SK-N-SH treated with all-trans-retinoic acid at 6 μM for 48 hours (cell line): ENCODE measurements around the gene MFSD6.

Source experiments
- ATAC-seq: fragments of 200-7000 bp; cut with Tn5 transposase; 3 replicates; pipeline ENCODE4 v1.9.1; 2020; ENCODE audit warnings: mild to moderate bottlenecking, moderate library complexity
- ARNTL ChIP-seq: fragments of 450-650 bp; formaldehyde crosslinking; IDR thresholded peaks from 2 replicates; pipeline ENCODE4 v1.5.0; 2020; ENCODE audit warnings: low read depth, mild to moderate bottlenecking, moderate library complexity, borderline replicate concordance
- BACH2 ChIP-seq: fragments of 250-450 bp; sonication (Bioruptor Pico); IDR thresholded peaks from 2 replicates; pipeline ENCODE4 v1.9.0; 2021; ENCODE audit warnings: mild to moderate bottlenecking, borderline replicate concordance
- CSDC2 ChIP-seq: fragments of 250-450 bp; sonication (Bioruptor Pico); IDR thresholded peaks from 2 replicates; pipeline ENCODE4 v1.5.0; 2020; ENCODE audit warnings: mild to moderate bottlenecking, moderate library complexity
- GLIS3 ChIP-seq: fragments of 250-450 bp; sonication (Bioruptor Pico); IDR thresholded peaks from 2 replicates; pipeline ENCODE4 v1.5.0; 2020; ENCODE audit warnings: mild to moderate bottlenecking, moderate library complexity
- ISL1 ChIP-seq: fragments of 250-450 bp; sonication (Bioruptor Pico); IDR thresholded peaks from 2 replicates; pipeline ENCODE4 v2.1.2; 2022; ENCODE audit warnings: mild to moderate bottlenecking, moderate library complexity
- OSR1 ChIP-seq: fragments of 250-450 bp; sonication (Bioruptor Pico); IDR thresholded peaks from 2 replicates; pipeline ENCODE4 v1.8.0; 2022; ENCODE audit warnings: moderate library complexity, mild to moderate bottlenecking, inconsistent platforms
- PPARA ChIP-seq: fragments of 250-450 bp; sonication (Bioruptor Pico); IDR thresholded peaks from 2 replicates; pipeline ENCODE4 v1.5.0; 2020; ENCODE audit warnings: mild to moderate bottlenecking, borderline replicate concordance
- RARB ChIP-seq: fragments of 250-450 bp; sonication (Bioruptor Pico); IDR thresholded peaks from 2 replicates; pipeline ENCODE4 v1.8.0; 2021; ENCODE audit warnings: mild to moderate bottlenecking, moderate library complexity
- TCF4 ChIP-seq: fragments of 250-450 bp; sonication (Bioruptor Pico); IDR thresholded peaks from 2 replicates; pipeline ENCODE4 v1.8.0; 2021; ENCODE audit warnings: mild to moderate bottlenecking, moderate library complexity, borderline replicate concordance
- TOX ChIP-seq: fragments of 250-450 bp; sonication (Bioruptor Pico); IDR thresholded peaks from 2 replicates; pipeline ENCODE4 v1.8.0; 2021; ENCODE audit warnings: mild to moderate bottlenecking, moderate library complexity, borderline replicate concordance
- ZFP3 ChIP-seq: fragments of 250-450 bp; sonication (Bioruptor Pico); IDR thresholded peaks from 2 replicates; pipeline ENCODE4 v1.5.0; 2020; ENCODE audit warnings: mild to moderate bottlenecking, moderate library complexity
- ZFP30 ChIP-seq: fragments of 450-650 bp; formaldehyde crosslinking; IDR thresholded peaks from 2 replicates; pipeline ENCODE4 v1.5.0; 2022; ENCODE audit warnings: mild to moderate bottlenecking, moderate library complexity
- ZNF565 ChIP-seq: fragments of 450-650 bp; formaldehyde crosslinking; conservative IDR thresholded peaks from 2 replicates; pipeline ENCODE4 v1.5.0; 2020; ENCODE audit warnings: low read depth, mild to moderate bottlenecking, moderate library complexity
- ZNF70 ChIP-seq: fragments of 450-650 bp; formaldehyde crosslinking; IDR thresholded peaks from 2 replicates; pipeline ENCODE4 v1.5.0; 2020; ENCODE audit warnings: mild to moderate bottlenecking, moderate library complexity
- TF ChIP-seq, protein P1 (sequence below): fragments of 250-450 bp; sonication (Bioruptor Pico); IDR thresholded peaks from 2 replicates; pipeline ENCODE4 v1.5.0; 2020; ENCODE audit warnings: mild to moderate bottlenecking, moderate library complexity
- TF ChIP-seq, protein P2 (sequence below): fragments of 250-450 bp; sonication (Bioruptor Pico); IDR thresholded peaks from 2 replicates; pipeline ENCODE4 v1.8.0; 2021; ENCODE audit warnings: low read depth, mild to moderate bottlenecking, moderate library complexity, borderline replicate concordance
- TF ChIP-seq, protein P3 (sequence below): fragments of 250-450 bp; sonication (Bioruptor Pico); IDR thresholded peaks from 2 replicates; pipeline ENCODE4 v1.5.1; 2021; ENCODE audit warnings: mild to moderate bottlenecking, moderate library complexity
- TF ChIP-seq, protein P4 (sequence below): fragments of 250-450 bp; sonication (Bioruptor Pico); IDR thresholded peaks from 2 replicates; pipeline ENCODE4 v1.5.1; 2020; ENCODE audit warnings: low read depth, mild to moderate bottlenecking, moderate library complexity
- TF ChIP-seq, protein P5 (sequence below): fragments of 250-450 bp; sonication (Bioruptor Pico); IDR thresholded peaks from 2 replicates; pipeline ENCODE4 v1.8.0; 2020; ENCODE audit warnings: mild to moderate bottlenecking, moderate library complexity, borderline replicate concordance

The MFSD6 gene

DNA sequence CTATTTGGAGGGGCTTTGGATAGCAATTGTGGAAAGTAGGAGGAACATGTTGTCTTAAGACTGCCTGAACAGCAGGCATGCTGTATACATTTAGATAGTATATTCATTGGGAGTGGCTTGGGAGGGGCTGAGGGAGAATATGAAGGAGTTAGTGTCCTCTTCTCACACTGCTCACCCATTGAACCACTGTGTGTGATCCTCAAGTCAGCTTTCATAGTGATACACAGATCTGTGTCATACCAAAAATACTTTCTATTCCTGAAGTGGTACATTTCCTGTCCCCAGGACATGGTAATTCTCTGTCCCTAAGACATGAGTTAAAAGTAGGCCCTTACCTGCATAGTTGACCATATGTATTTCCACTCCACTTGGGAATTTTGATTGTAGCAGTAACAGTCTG is 116.8 kb downstream of the MFSD6 start (continued):
- TF ChIP-seq, protein P1, sequence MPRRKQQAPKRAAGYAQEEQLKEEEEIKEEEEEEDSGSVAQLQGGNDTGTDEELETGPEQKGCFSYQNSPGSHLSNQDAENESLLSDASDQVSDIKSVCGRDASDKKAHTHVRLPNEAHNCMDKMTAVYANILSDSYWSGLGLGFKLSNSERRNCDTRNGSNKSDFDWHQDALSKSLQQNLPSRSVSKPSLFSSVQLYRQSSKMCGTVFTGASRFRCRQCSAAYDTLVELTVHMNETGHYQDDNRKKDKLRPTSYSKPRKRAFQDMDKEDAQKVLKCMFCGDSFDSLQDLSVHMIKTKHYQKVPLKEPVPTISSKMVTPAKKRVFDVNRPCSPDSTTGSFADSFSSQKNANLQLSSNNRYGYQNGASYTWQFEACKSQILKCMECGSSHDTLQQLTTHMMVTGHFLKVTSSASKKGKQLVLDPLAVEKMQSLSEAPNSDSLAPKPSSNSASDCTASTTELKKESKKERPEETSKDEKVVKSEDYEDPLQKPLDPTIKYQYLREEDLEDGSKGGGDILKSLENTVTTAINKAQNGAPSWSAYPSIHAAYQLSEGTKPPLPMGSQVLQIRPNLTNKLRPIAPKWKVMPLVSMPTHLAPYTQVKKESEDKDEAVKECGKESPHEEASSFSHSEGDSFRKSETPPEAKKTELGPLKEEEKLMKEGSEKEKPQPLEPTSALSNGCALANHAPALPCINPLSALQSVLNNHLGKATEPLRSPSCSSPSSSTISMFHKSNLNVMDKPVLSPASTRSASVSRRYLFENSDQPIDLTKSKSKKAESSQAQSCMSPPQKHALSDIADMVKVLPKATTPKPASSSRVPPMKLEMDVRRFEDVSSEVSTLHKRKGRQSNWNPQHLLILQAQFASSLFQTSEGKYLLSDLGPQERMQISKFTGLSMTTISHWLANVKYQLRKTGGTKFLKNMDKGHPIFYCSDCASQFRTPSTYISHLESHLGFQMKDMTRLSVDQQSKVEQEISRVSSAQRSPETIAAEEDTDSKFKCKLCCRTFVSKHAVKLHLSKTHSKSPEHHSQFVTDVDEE, result no peak
- TF ChIP-seq RARB (CRISPR knock-in tag), result no peak

DNA sequence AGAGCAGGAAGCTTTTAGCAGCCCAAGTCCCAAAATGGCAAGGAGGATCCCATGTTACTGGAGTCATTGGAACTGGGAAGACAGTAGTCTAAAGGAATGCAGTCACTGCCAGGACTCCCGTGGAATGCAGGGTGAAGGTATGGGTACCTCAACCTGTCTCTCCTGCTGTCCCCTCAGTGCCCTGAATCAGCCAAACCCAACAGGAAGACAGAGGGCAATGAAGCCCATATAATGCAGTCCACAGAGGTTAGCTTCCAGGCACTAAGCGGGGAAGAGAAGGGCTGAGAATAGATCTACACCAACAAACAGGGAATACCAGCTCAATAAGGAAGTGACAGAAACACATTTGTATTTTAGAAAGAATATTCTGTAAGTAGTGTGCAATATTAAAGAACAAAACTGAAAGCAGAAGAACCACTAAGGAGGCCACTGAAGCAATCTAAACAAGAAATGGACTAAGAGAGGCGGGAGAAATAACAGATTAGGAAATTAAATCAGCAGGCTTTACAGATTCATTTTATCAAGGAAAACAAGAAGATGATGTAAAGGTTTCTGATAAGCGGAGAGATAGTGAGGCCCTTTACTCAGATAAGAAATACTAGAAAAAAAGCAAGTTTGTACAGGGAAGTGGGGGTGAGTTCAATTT is 118.1 kb downstream of the MFSD6 start:
- ATAC-seq, result no peak
- TF ChIP-seq CSDC2 (CRISPR knock-in tag) (no peak), RARB (CRISPR knock-in tag) (no peak), OSR1 (CRISPR knock-in tag) (no peak), ZNF565 (CRISPR knock-in tag) (no peak), ZNF70 (CRISPR knock-in tag) (no peak), TOX (no peak), ARNTL (no peak), BACH2 (CRISPR knock-in tag) (no peak)
- TF ChIP-seq, protein P2, sequence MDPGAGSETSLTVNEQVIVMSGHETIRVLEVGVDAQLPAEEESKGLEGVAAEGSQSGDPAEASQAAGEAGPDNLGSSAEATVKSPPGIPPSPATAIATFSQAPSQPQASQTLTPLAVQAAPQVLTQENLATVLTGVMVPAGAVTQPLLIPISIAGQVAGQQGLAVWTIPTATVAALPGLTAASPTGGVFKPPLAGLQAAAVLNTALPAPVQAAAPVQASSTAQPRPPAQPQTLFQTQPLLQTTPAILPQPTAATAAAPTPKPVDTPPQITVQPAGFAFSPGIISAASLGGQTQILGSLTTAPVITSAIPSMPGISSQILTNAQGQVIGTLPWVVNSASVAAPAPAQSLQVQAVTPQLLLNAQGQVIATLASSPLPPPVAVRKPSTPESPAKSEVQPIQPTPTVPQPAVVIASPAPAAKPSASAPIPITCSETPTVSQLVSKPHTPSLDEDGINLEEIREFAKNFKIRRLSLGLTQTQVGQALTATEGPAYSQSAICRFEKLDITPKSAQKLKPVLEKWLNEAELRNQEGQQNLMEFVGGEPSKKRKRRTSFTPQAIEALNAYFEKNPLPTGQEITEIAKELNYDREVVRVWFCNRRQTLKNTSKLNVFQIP (CRISPR knock-in tag), result no peak
- TF ChIP-seq, protein P3, sequence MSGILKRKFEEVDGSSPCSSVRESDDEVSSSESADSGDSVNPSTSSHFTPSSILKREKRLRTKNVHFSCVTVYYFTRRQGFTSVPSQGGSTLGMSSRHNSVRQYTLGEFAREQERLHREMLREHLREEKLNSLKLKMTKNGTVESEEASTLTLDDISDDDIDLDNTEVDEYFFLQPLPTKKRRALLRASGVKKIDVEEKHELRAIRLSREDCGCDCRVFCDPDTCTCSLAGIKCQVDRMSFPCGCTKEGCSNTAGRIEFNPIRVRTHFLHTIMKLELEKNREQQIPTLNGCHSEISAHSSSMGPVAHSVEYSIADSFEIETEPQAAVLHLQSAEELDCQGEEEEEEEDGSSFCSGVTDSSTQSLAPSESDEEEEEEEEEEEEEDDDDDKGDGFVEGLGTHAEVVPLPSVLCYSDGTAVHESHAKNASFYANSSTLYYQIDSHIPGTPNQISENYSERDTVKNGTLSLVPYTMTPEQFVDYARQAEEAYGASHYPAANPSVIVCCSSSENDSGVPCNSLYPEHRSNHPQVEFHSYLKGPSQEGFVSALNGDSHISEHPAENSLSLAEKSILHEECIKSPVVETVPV (CRISPR knock-in tag), result no peak
- TF ChIP-seq, protein P4, sequence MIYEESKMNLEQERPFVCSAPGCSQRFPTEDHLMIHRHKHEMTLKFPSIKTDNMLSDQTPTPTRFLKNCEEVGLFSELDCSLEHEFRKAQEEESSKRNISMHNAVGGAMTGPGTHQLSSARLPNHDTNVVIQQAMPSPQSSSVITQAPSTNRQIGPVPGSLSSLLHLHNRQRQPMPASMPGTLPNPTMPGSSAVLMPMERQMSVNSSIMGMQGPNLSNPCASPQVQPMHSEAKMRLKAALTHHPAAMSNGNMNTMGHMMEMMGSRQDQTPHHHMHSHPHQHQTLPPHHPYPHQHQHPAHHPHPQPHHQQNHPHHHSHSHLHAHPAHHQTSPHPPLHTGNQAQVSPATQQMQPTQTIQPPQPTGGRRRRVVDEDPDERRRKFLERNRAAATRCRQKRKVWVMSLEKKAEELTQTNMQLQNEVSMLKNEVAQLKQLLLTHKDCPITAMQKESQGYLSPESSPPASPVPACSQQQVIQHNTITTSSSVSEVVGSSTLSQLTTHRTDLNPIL (CRISPR knock-in tag), result no peak

DNA sequence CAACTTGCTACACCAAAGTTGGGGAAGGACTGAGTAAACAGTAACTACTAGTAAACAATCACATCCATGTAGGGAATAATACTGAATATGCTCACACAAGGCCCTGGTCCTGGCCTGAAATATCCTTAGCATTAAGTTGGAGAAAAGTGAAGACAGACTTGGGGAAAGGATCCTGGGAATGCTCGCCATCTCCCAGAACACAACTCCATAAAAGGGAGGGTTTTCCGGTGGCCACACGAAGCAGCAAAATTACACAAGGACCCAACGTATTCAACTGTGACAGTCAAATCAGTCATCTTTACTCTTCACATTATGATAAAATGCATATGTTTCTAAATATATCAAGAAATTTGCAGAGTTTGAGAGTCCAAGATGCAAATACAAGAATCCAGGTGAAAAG is 119.1 kb downstream of the MFSD6 start:
- TF ChIP-seq TCF4 (CRISPR knock-in tag), result no peak
- TF ChIP-seq, protein P3 (CRISPR knock-in tag), result no peak
- TF ChIP-seq, protein P2 (CRISPR knock-in tag), result no peak
- TF ChIP-seq ARNTL, result no peak
- no peak for TF ChIP-seq ISL1 (CRISPR knock-in tag)
- TF ChIP-seq PPARA (CRISPR knock-in tag), result no peak
- no peak for TF ChIP-seq ZFP3 (CRISPR knock-in tag)
- TF ChIP-seq OSR1 (CRISPR knock-in tag), result no peak
- TF ChIP-seq, protein P5, sequence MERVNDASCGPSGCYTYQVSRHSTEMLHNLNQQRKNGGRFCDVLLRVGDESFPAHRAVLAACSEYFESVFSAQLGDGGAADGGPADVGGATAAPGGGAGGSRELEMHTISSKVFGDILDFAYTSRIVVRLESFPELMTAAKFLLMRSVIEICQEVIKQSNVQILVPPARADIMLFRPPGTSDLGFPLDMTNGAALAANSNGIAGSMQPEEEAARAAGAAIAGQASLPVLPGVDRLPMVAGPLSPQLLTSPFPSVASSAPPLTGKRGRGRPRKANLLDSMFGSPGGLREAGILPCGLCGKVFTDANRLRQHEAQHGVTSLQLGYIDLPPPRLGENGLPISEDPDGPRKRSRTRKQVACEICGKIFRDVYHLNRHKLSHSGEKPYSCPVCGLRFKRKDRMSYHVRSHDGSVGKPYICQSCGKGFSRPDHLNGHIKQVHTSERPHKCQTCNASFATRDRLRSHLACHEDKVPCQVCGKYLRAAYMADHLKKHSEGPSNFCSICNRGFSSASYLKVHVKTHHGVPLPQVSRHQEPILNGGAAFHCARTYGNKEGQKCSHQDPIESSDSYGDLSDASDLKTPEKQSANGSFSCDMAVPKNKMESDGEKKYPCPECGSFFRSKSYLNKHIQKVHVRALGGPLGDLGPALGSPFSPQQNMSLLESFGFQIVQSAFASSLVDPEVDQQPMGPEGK, result no peak
- no peak for TF ChIP-seq RARB (CRISPR knock-in tag)
- TF ChIP-seq ZFP30 (CRISPR knock-in tag), result no peak
- no peak for TF ChIP-seq ZNF565 (CRISPR knock-in tag)
- TF ChIP-seq CSDC2 (CRISPR knock-in tag), result no peak
- TF ChIP-seq BACH2 (CRISPR knock-in tag), result no peak
- TF ChIP-seq GLIS3 (CRISPR knock-in tag), result no peak
- TF ChIP-seq, protein P4 (CRISPR knock-in tag), result no peak
- no peak for ATAC-seq
